HepG2 (cell line): ENCODE results near the gene PRKACG. TPM values are rescaled to one million over a fixed set of nuclear protein-coding genes. Genes with fewer than 3 reads are reported as not detected.

Source experiments
- DMAP1 ChIP-seq: IDR thresholded peaks from 2 replicates; pipeline ENCODE4 v1.6.1; 2016
- HES4 ChIP-seq: sonication (generic); formaldehyde crosslinking; IDR thresholded peaks from 2 replicates; pipeline ENCODE4 v1.9.0; 2021; ENCODE audit warnings: mild to moderate bottlenecking, missing genetic modification reagents, borderline replicate concordance
- MXI1 ChIP-seq: IDR thresholded peaks from 3 replicates; pipeline ENCODE4 v1.6.1; 2012; ENCODE audit warnings: low read depth, low read length, inconsistent platforms, borderline replicate concordance
- NFATC3 ChIP-seq: sonication (generic); formaldehyde crosslinking; IDR thresholded peaks from 2 replicates; pipeline ENCODE4 v1.5.1; 2020; ENCODE audit warnings: mild to moderate bottlenecking, missing genetic modification reagents
- NKX3-1 ChIP-seq: sonication (generic); formaldehyde crosslinking; IDR thresholded peaks from 2 replicates; pipeline ENCODE4 v1.5.0; 2020; ENCODE audit warnings: missing genetic modification reagents
- RXRB ChIP-seq: IDR thresholded peaks from 2 replicates; pipeline ENCODE4 v1.6.1; 2016; ENCODE audit warnings: borderline replicate concordance, missing genetic modification reagents, missing compliant biosample characterization
- SIX4 ChIP-seq: sonication (generic); formaldehyde crosslinking; IDR thresholded peaks from 2 replicates; pipeline ENCODE4 v1.4.0; 2020; ENCODE audit warnings: missing genetic modification reagents
- SMC3 ChIP-seq: IDR thresholded peaks from 2 replicates; pipeline ENCODE4 v1.6.1; 2011; ENCODE audit warnings: low read length, improper control_type of control experiment
- ZBTB1 ChIP-seq: sonication (generic); formaldehyde crosslinking; IDR thresholded peaks from 2 replicates; pipeline ENCODE4 v1.4.0; 2020; ENCODE audit warnings: missing genetic modification reagents, borderline replicate concordance
- ZNF253 ChIP-seq: sonication (generic); formaldehyde crosslinking; IDR thresholded peaks from 2 replicates; pipeline ENCODE4 v1.8.0; 2022; ENCODE audit warnings: mild to moderate bottlenecking, missing genetic modification reagents, borderline replicate concordance
- ZNF282 ChIP-seq: fragments of 450-650 bp; IDR thresholded peaks from 2 replicates; pipeline ENCODE4 v1.6.1; 2018; ENCODE audit not compliant: partially characterized antibody
- ZNF317 ChIP-seq: sonication (generic); formaldehyde crosslinking; IDR thresholded peaks from 2 replicates; pipeline ENCODE4 v1.5.0; 2020; ENCODE audit warnings: mild to moderate bottlenecking, missing genetic modification reagents
- ZNF564 ChIP-seq: sonication (generic); formaldehyde crosslinking; IDR thresholded peaks from 2 replicates; pipeline ENCODE4 v1.8.1; 2023; ENCODE audit warnings: mild to moderate bottlenecking, missing genetic modification reagents
- ZNF607 ChIP-seq: sonication (generic); formaldehyde crosslinking; IDR thresholded peaks from 2 replicates; pipeline ENCODE4 v1.5.1; 2020; ENCODE audit warnings: missing genetic modification reagents, mild to moderate bottlenecking, borderline replicate concordance
- polyA plus RNA-seq, 8 experiments: library from polyadenylated mRNA; depleted of rRNA in 3 of 8; stranded (reverse) in 7 of 8; unstranded in 1 of 8; fragments of >200 nt; fragmentation: Illumina TruSeq in 4 of 8; extraction: Trizol in 4 of 8; gene quantifications; 2 replicates each; pipeline versions ENCODE4 v1.2.1 to v1.2.3, GENCODE V29; 2011 to 2016; ENCODE audit warnings: low read depth in 4 of 8, missing spikeins in 1 of 8, mixed read lengths in 1 of 8; ENCODE audit not compliant: insufficient read depth in 1 of 8
- total RNA-seq, 5 experiments: library from RNA; depleted of rRNA; stranded (reverse); fragments of >200 nt; fragmentation: Illumina TruSeq; extraction: Trizol; gene quantifications; 2 replicates each; pipeline ENCODE4 v1.2.3, GENCODE V29; 2016; ENCODE audit warnings: low read depth in 1 of 5
- TF ChIP-seq, protein P1 (sequence below): sonication (generic); formaldehyde crosslinking; IDR thresholded peaks from 2 replicates; pipeline ENCODE4 v1.9.0; 2021; ENCODE audit warnings: missing genetic modification reagents, borderline replicate concordance
- TF ChIP-seq, protein P2 (sequence below): sonication (generic); formaldehyde crosslinking; conservative IDR thresholded peaks from 2 replicates; pipeline ENCODE4 v1.5.0; 2020; ENCODE audit warnings: missing genetic modification reagents
- TF ChIP-seq, protein P3 (sequence below): sonication (generic); formaldehyde crosslinking; IDR thresholded peaks from 2 replicates; pipeline ENCODE4 v1.4.0; 2020; ENCODE audit warnings: missing genetic modification reagents
- TF ChIP-seq, protein P4 (sequence below): sonication (generic); formaldehyde crosslinking; IDR thresholded peaks from 2 replicates; pipeline ENCODE4 v1.4.0; 2020; ENCODE audit warnings: missing genetic modification reagents, borderline replicate concordance
- TF ChIP-seq, protein P5 (sequence below): fragments of 450-650 bp; IDR thresholded peaks from 2 replicates; pipeline ENCODE4 v1.6.1; 2016

The PRKACG gene
- total and polyA plus RNA-seq, 2 of the 13 experiments (the other 11 are each of a cell fraction or from before 2014, with no cell fraction given), result not detected

DNA sequence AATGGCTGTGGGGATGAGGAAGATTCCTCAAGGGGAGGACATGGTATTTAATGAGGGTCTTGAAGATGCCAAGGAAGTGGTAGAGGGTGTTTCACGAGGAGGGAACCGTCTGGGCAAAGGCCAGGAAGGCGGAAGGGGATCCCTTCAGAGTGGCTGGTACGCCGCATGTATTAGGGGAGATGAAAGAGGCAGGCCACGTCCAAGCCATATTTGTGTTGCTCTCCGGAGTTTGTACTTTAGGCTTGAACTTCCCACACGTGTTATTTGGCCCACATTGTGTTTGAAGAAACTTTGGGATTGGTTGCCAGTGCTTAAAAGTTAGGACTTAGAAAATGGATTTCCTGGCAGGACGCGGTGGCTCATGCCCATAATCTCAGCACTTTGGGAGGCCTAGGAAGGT is 22.9 kb upstream of the PRKACG start (continued):
- TF ChIP-seq ZNF317 (CRISPR knock-in tag) (no peak), NFATC3 (CRISPR knock-in tag) (no peak), HES4 (CRISPR knock-in tag) (no peak), ZBTB1 (CRISPR knock-in tag) (no peak), DMAP1 (CRISPR knock-in tag) (no peak; the same call in 1 of the 2 replicates), ZNF564 (no peak), ZNF607 (CRISPR knock-in tag) (peak; percentile 26; the same call in 1 of the 2 replicates), RXRB (CRISPR knock-in tag) (peak; percentile 6; the same call in 1 of the 2 replicates), ZNF282 (no peak), SIX4 (CRISPR knock-in tag) (no peak), ZNF253 (CRISPR knock-in tag) (no peak), SMC3 (no peak), NKX3-1 (no peak), MXI1 (peak; percentile 42; the same call in 1 of the 3 replicates)
- TF ChIP-seq, protein P1, sequence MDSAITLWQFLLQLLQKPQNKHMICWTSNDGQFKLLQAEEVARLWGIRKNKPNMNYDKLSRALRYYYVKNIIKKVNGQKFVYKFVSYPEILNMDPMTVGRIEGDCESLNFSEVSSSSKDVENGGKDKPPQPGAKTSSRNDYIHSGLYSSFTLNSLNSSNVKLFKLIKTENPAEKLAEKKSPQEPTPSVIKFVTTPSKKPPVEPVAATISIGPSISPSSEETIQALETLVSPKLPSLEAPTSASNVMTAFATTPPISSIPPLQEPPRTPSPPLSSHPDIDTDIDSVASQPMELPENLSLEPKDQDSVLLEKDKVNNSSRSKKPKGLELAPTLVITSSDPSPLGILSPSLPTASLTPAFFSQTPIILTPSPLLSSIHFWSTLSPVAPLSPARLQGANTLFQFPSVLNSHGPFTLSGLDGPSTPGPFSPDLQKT (CRISPR knock-in tag), result no peak
- TF ChIP-seq, protein P2, sequence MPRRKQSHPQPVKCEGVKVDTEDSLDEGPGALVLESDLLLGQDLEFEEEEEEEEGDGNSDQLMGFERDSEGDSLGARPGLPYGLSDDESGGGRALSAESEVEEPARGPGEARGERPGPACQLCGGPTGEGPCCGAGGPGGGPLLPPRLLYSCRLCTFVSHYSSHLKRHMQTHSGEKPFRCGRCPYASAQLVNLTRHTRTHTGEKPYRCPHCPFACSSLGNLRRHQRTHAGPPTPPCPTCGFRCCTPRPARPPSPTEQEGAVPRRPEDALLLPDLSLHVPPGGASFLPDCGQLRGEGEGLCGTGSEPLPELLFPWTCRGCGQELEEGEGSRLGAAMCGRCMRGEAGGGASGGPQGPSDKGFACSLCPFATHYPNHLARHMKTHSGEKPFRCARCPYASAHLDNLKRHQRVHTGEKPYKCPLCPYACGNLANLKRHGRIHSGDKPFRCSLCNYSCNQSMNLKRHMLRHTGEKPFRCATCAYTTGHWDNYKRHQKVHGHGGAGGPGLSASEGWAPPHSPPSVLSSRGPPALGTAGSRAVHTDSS, result no peak
- TF ChIP-seq, protein P3, sequence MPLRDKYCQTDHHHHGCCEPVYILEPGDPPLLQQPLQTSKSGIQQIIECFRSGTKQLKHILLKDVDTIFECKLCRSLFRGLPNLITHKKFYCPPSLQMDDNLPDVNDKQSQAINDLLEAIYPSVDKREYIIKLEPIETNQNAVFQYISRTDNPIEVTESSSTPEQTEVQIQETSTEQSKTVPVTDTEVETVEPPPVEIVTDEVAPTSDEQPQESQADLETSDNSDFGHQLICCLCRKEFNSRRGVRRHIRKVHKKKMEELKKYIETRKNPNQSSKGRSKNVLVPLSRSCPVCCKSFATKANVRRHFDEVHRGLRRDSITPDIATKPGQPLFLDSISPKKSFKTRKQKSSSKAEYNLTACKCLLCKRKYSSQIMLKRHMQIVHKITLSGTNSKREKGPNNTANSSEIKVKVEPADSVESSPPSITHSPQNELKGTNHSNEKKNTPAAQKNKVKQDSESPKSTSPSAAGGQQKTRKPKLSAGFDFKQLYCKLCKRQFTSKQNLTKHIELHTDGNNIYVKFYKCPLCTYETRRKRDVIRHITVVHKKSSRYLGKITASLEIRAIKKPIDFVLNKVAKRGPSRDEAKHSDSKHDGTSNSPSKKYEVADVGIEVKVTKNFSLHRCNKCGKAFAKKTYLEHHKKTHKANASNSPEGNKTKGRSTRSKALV, result no peak
- TF ChIP-seq, protein P4, sequence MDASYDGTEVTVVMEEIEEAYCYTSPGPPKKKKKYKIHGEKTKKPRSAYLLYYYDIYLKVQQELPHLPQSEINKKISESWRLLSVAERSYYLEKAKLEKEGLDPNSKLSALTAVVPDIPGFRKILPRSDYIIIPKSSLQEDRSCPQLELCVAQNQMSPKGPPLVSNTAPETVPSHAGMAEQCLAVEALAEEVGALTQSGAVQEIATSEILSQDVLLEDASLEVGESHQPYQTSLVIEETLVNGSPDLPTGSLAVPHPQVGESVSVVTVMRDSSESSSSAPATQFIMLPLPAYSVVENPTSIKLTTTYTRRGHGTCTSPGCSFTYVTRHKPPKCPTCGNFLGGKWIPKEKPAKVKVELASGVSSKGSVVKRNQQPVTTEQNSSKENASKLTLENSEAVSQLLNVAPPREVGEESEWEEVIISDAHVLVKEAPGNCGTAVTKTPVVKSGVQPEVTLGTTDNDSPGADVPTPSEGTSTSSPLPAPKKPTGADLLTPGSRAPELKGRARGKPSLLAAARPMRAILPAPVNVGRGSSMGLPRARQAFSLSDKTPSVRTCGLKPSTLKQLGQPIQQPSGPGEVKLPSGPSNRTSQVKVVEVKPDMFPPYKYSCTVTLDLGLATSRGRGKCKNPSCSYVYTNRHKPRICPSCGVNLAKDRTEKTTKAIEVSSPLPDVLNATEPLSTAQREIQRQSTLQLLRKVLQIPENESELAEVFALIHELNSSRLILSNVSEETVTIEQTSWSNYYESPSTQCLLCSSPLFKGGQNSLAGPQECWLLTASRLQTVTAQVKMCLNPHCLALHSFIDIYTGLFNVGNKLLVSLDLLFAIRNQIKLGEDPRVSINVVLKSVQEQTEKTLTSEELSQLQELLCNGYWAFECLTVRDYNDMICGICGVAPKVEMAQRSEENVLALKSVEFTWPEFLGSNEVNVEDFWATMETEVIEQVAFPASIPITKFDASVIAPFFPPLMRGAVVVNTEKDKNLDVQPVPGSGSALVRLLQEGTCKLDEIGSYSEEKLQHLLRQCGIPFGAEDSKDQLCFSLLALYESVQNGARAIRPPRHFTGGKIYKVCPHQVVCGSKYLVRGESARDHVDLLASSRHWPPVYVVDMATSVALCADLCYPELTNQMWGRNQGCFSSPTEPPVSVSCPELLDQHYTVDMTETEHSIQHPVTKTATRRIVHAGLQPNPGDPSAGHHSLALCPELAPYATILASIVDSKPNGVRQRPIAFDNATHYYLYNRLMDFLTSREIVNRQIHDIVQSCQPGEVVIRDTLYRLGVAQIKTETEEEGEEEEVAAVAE, result peak; percentile 94
- TF ChIP-seq, protein P5, sequence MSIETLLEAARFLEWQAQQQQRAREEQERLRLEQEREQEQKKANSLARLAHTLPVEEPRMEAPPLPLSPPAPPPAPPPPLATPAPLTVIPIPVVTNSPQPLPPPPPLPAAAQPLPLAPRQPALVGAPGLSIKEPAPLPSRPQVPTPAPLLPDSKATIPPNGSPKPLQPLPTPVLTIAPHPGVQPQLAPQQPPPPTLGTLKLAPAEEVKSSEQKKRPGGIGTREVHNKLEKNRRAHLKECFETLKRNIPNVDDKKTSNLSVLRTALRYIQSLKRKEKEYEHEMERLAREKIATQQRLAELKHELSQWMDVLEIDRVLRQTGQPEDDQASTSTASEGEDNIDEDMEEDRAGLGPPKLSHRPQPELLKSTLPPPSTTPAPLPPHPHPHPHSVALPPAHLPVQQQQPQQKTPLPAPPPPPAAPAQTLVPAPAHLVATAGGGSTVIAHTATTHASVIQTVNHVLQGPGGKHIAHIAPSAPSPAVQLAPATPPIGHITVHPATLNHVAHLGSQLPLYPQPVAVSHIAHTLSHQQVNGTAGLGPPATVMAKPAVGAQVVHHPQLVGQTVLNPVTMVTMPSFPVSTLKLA, result 0 out of 2 replicates have a peak, but pooled peaks have one; percentile 31
- TF ChIP-seq, all 625 proteins: peak for 38
